Esophagus mucosa (tissue), 1 donor: ENCODE results near the gene TCEA2. TPM values are rescaled to one million over a fixed set of nuclear protein-coding genes. Genes with fewer than 3 reads are reported as not detected.

Experiments used
- ATAC-seq: fragments of 200-7000 bp; cut with Tn5 transposase; one replicate; pipeline ENCODE4 v1.9.1; 2020
- total RNA-seq: library from RNA; stranded (reverse); gene quantifications from one replicate; pipeline ENCODE4 v1.2.4, GENCODE V29; 2023
- donor health status: DM: yes; HTN: yes; CAD: no.

Gene TCEA2
- total RNA-seq = 6.8 TPM

GRCh38 chr20:64062596-64063388 lies at the start of gene TCEA2:
Gene TCEA2, plus strand, starts transcription at chr20:64063198. Its CDS starts 115 bp downstream, at chr20:64063313.
- ATAC-seq = peak; percentile 91

DNA sequence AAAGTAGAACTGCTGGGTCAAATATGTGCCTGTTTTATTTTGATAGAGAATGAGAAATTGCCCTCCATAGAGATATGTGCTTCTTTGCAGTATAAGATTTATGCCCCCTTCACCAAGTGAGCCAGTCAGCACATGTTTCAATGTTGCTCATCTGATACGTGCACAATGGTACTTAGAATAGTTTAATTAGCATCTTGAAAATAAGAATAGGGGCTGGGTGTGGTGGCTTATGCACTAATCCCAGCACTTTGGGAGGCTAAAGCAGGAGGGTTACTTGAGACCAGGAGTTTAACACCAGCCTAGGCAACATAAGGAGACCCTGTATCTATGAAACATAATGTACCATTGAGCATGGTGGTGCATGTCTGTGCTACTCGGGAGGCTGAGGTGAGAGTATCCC lies 47.4 kb upstream of the TCEA2 start:
- peak; percentile 39 for ATAC-seq

- ATAC-seq = no peak
Measured at GRCh38 chr20:64021124-64021975, 41.6 kb upstream of the TCEA2 start.

GRCh38 chr20:64022671-64023360 lies 40.2 kb upstream of the TCEA2 start:
- ATAC-seq = no peak

DNA sequence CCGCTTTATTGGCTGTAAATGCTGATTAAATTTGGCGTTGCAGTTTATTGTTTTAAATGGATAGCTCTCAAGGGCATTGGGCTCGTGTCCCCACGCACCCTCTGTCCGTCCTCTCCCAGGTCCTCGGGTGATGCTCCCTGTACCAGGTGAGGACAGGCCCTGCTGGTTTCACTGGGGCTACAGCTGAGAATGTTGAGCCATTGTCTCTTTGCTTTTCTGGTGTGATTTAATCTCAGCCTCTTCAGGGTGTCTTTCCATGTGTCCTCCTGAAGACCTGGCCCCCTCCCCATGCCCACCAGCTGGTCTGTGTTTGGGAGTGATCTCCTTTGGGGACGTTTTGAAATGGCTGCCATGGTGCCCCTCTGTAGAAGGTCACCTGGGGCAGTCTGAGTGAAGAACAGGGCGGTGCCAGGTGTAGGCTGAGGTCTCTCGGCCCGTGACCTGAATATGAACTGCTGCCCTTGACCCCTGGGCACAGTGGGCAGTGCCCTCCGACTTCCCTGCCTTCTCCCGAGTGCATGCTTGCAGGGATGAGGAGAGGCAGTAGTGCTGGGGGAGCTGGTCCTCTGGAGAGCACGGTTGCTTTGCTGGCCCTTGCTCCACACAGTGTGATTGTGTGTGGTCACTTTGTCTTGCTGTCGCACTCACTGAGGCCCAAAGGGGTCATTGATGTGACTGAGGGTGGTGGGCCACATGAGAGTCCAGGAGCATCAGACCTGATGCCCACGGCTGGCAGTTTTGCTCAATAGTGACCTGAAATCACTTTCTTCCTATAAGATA lies 39.4 kb upstream of the TCEA2 start:
- ATAC-seq = no peak

- no peak for ATAC-seq
Measured at GRCh38 chr20:64024141-64024990, 38.6 kb upstream of the TCEA2 start.

DNA sequence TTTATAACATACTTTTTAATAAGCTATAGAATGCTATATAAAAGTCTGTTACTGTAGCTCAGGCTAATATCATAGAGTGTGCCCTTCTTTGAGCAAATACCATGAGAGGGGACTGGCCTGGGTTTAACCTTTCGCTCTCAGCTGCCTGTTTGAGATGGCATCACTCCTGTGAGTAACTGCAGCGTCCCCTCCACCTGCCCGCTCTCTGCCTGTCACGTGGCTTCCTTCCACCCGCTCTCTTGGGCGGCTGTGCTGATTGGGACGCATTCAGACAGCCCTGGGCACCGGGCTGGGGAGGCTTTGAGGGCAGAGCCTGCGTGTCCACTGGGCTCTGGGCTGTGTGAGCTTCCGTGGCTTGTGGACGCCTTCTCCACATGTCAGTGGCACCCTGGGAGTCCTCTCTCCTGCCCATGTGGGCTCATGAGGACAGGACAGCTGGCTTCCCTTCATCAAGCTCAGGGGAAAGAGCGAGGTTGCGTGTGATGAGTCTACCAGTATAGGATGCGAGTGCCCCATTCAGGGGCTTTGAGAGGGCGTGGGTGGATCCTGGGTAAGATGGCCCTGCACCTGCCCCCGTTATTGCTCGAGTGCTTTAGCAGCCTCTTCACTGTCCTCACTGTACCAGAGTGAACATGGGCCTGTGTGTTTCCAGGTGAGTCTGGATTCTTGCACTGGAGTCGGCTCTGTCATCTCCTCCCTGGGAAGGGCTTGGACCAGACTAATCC lies 37.7 kb upstream of the TCEA2 start:
- ATAC-seq = peak; percentile 10

GRCh38 chr20:64025826-64026412 lies 37.1 kb upstream of the TCEA2 start:
- ATAC-seq = peak; percentile 5

- ATAC-seq = no peak
Measured at GRCh38 chr20:64027981-64028685, 34.9 kb upstream of the TCEA2 start.

DNA sequence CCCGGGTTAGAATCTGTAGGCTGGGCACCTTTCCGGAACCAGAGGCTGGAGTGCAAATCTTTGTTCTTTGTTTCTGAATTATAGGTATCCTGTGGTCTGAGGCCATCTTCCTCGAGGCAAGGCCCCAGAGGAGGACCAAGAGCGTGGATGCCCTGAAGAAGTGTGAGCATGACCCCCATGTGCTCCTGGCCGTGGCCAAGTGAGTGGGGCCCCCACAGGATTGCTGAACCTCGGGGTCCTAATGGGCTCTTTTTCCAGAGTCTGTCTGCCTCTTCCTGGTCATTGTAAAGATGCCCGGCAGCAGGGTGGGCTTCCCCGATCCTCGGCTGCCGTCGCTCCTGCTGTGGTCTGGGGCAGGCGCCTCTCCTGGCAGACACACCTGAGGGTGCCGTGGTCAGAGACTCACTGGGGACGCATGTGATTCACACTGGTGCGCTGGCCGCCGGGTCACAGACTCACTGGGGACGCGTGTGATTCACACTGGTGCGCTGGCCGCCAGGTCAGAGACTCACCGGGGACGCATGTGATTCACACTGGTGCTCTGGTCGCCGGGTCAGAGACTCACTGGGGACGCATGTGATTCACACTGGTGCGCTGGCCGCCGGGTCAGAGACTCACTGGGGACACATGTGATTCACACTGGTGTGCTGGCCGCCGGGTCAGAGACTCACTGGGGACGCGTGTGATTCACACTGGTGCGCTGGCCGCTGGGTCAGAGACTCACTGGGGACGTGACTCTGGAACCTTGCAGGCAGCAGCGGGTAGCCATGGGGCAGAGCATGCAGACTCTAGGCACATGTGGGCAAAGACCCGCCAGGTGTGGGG lies 33.5 kb upstream of the TCEA2 start:
- ATAC-seq = no peak

DNA sequence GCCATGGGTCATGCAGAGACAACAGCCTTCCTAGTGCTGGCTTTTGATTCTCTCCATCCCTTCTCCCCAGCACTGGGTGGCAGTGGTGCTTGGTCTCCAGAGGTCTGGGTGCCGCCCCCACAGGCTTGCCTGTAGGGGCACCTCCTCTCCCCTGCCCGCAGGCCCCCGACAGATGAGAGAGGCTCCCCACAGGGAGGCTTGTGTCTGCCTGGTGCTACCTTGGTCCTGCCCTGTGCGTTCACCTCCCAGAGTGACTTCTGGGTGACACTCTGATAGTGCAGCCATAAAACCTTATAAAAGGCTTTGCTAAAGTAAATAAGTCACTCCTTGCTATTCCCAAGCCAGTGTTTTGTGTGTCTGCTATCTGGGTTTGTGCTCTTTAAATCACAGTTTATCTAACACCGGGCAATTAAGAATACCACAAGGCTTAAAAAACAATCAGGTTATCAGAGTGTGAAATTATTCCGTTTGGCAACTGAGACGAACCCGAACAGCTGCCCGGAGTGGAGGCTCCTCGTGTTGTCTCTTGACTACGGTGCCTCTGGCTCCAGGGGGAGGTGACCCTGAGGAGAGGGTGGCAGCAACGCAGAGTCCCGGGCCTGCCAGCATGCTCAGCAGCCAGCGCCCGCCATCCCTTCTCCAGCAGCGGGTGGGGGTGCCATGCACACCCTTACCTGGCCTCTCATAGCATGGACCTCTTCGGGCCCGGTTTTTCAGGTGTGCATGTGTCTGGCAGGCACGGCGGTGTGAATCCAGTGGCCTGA lies 32.4 kb upstream of the TCEA2 start:
- no peak for ATAC-seq

DNA sequence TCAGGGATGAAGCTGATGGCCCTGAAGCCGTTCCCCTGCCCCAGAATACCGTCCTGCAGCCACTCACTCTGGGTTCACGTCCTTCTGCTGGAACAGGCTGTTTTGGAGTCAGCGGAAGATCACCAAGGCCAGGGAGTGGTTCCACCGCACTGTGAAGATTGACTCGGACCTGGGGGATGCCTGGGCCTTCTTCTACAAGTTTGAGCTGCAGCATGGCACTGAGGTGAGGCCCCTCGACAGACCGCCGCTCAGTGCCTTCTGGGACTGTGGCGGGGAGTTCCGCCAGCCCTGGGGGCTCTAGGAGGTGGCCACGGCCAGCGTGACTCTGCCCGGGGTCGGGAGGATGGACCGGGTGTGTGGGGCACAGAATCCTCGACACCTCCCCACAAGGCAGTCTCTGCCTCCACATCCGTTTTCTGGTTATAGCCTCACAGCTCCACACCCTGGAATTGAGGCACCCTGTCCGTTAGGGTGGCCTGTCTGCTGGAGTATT lies 31.1 kb upstream of the TCEA2 start:
- no peak for ATAC-seq

DNA sequence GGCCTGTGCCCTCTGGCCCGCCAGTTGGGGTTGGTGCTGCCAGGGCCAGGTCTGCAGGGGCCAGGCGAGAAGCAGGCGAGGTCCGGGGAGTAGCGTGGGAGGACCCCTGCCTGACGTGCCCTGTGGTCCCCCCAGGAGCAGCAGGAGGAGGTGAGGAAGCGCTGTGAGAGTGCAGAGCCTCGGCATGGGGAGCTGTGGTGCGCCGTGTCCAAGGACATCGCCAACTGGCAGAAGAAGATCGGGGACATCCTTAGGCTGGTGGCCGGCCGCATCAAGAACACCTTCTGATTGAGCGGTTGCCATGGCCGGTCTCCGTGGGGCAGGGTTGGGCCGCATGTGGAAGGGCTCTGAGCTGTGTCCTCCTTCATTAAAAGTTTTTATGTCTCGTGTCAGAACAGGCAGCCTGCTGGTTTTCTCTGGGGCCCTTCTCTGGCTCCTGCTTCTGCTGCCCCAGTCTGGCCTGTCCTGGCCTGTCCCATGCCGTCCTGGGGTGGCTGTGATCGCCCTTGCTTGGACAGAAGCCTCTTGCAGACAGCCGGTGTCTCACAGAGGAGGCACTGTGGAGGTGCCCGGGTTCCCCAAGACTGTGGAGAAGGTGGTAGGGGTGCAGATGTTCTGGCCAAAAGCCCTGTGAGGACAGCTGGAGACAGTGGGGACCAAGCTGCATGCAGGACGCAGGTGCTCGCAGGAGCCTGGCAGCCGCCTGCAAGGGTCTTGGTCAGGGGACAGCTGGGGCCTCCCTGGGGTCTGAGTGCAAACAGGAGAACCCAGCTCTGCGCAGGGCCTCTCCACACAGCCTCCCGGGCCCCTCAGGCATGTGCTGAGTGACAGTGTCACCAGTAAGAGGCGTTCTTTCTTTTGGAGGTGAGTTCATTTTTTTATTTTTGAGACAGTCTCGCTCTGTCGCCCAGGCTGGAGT lies 30.0 kb upstream of the TCEA2 start:
- no peak for ATAC-seq

DNA sequence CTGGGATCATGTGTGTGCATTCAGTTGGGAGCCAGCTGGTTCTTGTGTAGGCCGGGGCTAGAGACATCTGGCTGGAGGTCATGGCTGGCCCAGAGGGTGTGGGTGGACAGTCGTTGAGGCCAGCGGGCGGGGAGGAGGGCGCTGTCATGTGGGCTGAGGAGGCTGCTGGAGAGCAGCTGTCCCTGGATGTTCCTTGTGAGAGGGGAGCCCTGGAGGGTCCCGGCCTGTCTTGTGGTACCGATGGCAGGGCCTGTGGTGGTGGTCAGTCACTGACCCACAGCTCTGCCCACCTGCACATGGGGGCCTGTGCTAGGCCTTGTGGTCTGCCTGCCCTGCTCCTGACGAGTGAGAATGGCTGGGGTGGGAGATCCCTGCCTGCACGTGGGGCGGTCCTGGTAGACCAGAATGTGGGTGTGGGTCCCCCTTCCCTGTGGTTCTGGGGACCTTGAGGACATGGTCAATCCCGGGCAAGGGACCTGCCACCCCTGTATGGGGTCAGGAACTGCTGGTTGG lies 29.0 kb upstream of the TCEA2 start:
- ATAC-seq = no peak

DNA sequence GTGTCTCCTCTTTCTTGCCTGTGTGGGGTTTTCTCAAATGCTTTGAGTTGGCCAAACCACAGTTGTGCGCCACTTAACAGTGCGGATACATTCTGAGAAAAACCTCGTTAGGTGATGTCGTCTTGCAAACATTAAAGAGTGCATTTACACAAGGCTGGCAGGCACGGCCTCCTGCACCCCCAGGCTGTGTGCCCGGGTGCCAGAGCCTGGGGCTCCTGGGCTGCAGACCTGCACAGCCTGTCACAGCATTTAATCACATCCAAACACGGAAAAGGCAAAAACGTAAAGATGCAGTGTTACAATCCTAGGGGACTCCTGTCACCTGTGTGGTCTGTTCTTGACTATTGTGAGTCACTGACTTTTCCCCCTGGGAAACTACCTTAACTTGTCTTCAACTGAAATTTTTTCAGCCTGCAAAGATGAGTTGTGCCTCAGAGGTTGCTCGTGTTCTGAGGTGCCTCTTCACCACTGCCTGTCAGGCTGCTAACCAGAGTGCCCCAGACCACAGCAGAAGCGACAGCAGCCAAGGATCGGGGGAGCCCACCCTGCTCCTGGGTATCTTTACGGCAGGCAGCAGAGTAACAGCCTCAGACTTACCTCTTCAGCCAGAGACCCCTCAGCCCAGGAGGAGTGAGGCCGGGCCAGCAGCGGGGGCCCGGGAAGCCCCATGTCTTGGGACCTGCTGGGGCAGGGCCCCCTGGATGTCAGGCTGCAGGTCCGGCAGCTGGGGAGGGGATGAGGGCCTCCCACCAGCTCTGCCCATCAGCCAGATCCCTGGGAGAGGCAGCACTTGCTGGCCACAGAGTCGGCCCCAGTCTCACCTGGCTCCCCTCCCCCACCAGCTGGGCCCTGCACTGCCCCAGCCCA lies 27.7 kb upstream of the TCEA2 start:
- ATAC-seq = no peak
